H1 (cell line): ENCODE measurements around the gene NLRP10.

Experiments
- ASH2L ChIP-seq: fragments of 200-600, 300-600 bp; sonication (generic); IDR thresholded peaks from one replicate; pipeline ENCODE4 v1.7.1; 2017; ENCODE audit warnings: low read length
- BACH1 ChIP-seq: IDR thresholded peaks from 2 replicates; pipeline ENCODE4 v1.6.1; 2012; ENCODE audit warnings: low read length, improper control_type of control experiment
- CBX8 ChIP-seq: fragments of 300-800, 300-1000 bp; sonication (generic); IDR thresholded peaks from 2 replicates; pipeline ENCODE4 v1.7.1; 2016; ENCODE audit warnings: low read depth, low read length, borderline replicate concordance
- CTCF ChIP-seq, 3 experiments: IDR thresholded peaks; 1 replicate in 2 of 3; 2 replicates in 1 of 3; pipeline versions ENCODE4 v1.5.1 to v1.6.1; 2011; ENCODE audit warnings: low read length in 3 of 3, mild to moderate bottlenecking in 3 of 3, inconsistent platforms in 2 of 3, low read depth in 1 of 3, moderate library complexity in 1 of 3; ENCODE audit not compliant: insufficient read depth in 1 of 3; ENCODE audit errors: control extremely low read depth in 1 of 3
- EP300 ChIP-seq, 2 experiments: IDR thresholded peaks; 1 replicate in 1 of 2; 2 replicates in 1 of 2; pipeline ENCODE4 v1.6.1; 2011 to 2012; ENCODE audit warnings: low read depth in 2 of 2, low read length in 2 of 2, mild to moderate bottlenecking in 2 of 2, borderline replicate concordance in 1 of 2, inconsistent platforms in 1 of 2, moderate library complexity in 1 of 2
- EZH2 ChIP-seq: fragments of 200-600 bp; sonication (generic); IDR thresholded peaks from 2 replicates; pipeline ENCODE4 v1.7.1; 2012; ENCODE audit warnings: low read depth, mild to moderate bottlenecking, moderate library complexity, low read length, inconsistent platforms; ENCODE audit not compliant: severe bottlenecking
- HDAC6 ChIP-seq: IDR thresholded peaks from one replicate; pipeline ENCODE4 v1.7.1; 2012; ENCODE audit warnings: low read depth, mild to moderate bottlenecking, inconsistent platforms, low read length, moderate library complexity
- JUND ChIP-seq: IDR thresholded peaks from 2 replicates; pipeline ENCODE4 v1.6.1; 2011; ENCODE audit warnings: mild to moderate bottlenecking, improper control_type of control experiment, low read length

GRCh38 chr11:8013833-8014232 lies 48.6 kb upstream of the NLRP10 start:
- TF ChIP-seq ASH2L (no peak), EP300 (IDR thresholded peaks at IDR 0.05; ENCODE audit: borderline replicate concordance in 1 of 2, low read depth in 2 of 2, low read length in 2 of 2) (no peak), EZH2 (no peak), JUND (no peak), CBX8 (no peak), HDAC6 (no peak), CTCF (IDR thresholded peaks at IDR 0.05; ENCODE audit: control extremely low read depth in 1 of 3, insufficient read depth in 1 of 3, low read depth in 1 of 3, low read length in 3 of 3) (no peak), BACH1 (no peak)
